ENCODE measurements around the gene FLNB.

FLNB gene

DNA sequence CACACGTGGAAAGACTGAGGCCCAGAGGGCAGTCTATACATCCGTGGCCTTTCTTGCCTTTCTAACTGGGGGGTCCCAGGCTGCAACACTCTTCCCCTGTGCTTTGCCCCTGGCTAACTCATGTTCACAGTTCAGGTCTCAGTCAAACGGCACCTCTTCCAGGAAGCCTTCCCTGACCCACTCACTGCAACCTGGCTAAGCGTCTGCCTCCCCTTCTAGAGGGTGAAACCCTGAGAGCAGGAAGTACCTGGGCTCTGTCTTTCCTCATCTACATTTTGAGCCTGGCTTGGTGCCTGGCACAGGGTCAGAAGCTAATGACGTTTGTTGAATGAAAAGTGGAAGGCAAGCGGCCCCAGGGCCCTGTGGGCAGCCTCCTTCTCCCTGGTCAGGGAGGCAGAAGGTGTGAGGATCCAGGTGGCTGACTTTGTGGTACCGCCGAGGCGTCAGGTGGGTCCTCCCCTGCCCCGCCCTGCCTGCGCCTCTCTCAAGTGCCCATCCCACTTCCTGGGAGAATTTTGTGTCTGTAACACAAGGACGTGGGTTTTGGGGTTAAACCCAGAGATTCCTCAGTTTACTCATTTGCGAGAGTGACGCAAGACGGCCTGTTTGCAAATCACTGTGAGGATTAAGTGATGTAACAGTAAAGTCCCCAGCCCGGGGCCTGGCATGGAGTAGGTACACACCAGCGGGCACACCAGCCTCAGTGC, 170.5 kb downstream of the FLNB start:
- no peaks in the 10 kb centered on the region for H3K9me3 ChIP-seq (ENCODE audit: low read length)
- H3F3A ChIP-seq (ENCODE audit: insufficient read depth, low read length): no peaks in the 10 kb centered on the region
- no peaks in the 10 kb centered on the region for H3K79me2 ChIP-seq (ENCODE audit: insufficient read depth, low read length)
- no peaks in the 10 kb centered on the region for H3K36me3 ChIP-seq (ENCODE audit: insufficient read depth, low read length)
- no peaks in the 10 kb centered on the region for H3K9me2 ChIP-seq (ENCODE audit: low read depth, low read length)
- H3K9ac ChIP-seq (ENCODE audit: low read length): no peak overlapping the region
- no peak overlapping the region for H3K27ac ChIP-seq (ENCODE audit: low read depth, low read length, poor library complexity, severe bottlenecking)
- peaks cover 5% of the 10 kb centered on the region for H3K4me1 ChIP-seq (ENCODE audit: insufficient read depth, low read length, severe bottlenecking)
- TF ChIP-seq, protein P1, sequence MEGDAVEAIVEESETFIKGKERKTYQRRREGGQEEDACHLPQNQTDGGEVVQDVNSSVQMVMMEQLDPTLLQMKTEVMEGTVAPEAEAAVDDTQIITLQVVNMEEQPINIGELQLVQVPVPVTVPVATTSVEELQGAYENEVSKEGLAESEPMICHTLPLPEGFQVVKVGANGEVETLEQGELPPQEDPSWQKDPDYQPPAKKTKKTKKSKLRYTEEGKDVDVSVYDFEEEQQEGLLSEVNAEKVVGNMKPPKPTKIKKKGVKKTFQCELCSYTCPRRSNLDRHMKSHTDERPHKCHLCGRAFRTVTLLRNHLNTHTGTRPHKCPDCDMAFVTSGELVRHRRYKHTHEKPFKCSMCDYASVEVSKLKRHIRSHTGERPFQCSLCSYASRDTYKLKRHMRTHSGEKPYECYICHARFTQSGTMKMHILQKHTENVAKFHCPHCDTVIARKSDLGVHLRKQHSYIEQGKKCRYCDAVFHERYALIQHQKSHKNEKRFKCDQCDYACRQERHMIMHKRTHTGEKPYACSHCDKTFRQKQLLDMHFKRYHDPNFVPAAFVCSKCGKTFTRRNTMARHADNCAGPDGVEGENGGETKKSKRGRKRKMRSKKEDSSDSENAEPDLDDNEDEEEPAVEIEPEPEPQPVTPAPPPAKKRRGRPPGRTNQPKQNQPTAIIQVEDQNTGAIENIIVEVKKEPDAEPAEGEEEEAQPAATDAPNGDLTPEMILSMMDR (IDR thresholded peaks at IDR 0.05; ENCODE audit: low read length): no peak
- no peak for TF ChIP-seq EZH2 (IDR thresholded peaks at IDR 0.05; ENCODE audit: borderline replicate concordance, low read length)
- H3K4me2 ChIP-seq (ENCODE audit: low read length): peak overlapping the region; percentile 53; the same call in 1 of the 2 replicates
- H4K20me1 ChIP-seq (ENCODE audit: insufficient read depth, low read length): no peaks in the 10 kb centered on the region
- peaks cover 4% of the 10 kb centered on the region for H3K27me3 ChIP-seq (ENCODE audit: insufficient read depth, low read length)
- no peak overlapping the region for H2AFZ ChIP-seq (ENCODE audit: low read length)
- H3K4me3 ChIP-seq (ENCODE audit: low read depth, low read length, poor library complexity, severe bottlenecking): no peak overlapping the region

DNA sequence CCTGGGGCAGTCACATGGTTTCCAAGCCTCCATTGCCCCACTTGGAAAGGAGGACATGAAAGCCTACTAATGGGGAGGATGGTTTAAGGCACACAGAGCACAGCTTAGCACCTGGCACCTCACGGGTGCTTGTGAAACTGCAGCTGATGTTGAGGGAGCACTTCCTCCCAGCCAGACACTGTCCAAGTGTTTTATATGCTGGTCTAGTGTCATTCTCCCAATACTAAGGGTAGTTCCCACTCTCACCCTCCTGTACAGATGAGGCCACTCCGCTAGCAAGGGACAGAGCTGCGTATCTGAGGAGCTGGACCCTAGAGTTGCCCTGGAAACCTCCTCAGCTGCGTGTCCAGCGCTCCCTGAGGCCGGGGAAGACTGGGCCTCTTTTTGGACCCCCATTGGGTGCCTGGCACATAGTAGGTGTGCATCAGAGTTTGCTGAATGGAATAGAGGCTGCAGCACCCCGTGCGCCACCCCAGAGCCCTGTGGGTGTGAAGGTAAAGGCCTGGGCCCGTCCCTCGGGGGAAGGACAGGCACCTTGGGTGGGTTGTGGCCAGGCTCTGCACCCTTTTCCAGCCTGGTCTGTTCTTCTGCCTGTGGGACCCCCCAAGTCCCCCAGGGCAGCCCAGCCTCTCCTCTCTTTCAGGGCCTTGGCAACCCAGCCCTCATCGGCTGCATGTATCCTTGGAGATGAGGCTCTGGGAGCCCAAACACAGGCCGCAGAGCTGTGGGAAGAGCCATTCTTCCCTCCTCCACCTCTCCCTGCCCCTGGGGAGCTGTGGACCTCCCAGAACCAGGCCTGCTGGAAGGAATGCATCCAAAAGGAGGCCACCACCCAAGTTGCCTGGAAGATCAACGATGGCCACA, 171.2 kb downstream of the FLNB start:
- Histone ChIP-seq H3K36me3 (ENCODE audit: insufficient read depth, low read length) (no peaks in the 10 kb centered on the region), H3K4me2 (ENCODE audit: low read length) (no peak overlapping the region), H3K4me1 (ENCODE audit: insufficient read depth, low read length, severe bottlenecking) (peaks cover 5% of the 10 kb centered on the region)

DNA sequence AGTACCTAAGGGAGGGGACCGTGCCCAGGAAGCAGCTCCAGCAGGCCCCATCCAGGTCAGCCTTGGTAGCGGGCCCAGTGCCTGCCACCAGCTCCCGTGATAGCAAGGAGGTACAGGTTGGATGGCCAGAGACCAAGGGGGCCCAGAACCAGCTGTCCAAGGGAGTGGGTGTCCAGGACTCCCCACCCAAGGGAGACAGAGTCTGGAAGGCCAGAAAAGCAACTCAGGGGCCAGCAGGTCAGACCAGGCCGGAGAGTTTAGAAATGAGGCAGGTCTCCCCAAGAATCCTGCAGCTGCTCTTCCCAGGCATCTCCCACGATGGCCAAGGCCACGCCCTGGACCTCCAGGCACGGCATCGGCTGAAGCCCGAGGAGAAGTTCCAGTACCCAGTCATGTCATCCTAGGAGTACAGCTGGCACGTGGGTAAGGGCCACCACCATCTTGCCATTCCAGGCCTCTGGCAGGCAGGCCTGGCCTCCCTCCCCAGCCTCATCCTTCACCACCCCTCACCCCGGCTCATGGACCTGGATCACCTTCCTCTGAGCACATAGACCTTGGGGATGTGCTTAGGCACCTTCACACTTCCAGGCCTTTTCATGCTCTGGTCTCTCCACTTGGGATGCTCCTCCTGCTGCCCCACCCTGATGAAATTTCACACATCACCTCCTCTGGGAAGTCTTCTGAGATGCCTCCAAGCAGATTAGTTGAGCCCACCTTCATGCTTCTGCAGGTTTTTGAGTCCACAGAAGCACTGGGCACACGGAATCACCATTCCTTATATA, 172.1 kb downstream of the FLNB start:
- no peak for TF ChIP-seq EZH2 (IDR thresholded peaks at IDR 0.05; ENCODE audit: borderline replicate concordance, low read length)
- TF ChIP-seq, protein P1 (IDR thresholded peaks at IDR 0.05; ENCODE audit: low read length): no peak
- Histone ChIP-seq H3K36me3 (ENCODE audit: insufficient read depth, low read length) (no peaks in the 10 kb centered on the region), H3K9me3 (ENCODE audit: low read length) (no peaks in the 10 kb centered on the region), H3F3A (ENCODE audit: insufficient read depth, low read length) (no peaks in the 10 kb centered on the region), H3K4me3 (ENCODE audit: low read depth, low read length, poor library complexity, severe bottlenecking) (no peak overlapping the region), H3K9ac (ENCODE audit: low read length) (no peak overlapping the region), H3K79me2 (ENCODE audit: insufficient read depth, low read length) (no peaks in the 10 kb centered on the region), H3K9me2 (ENCODE audit: low read depth, low read length) (no peaks in the 10 kb centered on the region), H3K27ac (ENCODE audit: low read depth, low read length, poor library complexity, severe bottlenecking) (no peak overlapping the region), H2AFZ (ENCODE audit: low read length) (no peak overlapping the region), H3K4me2 (ENCODE audit: low read length) (no peak overlapping the region), H4K20me1 (ENCODE audit: insufficient read depth, low read length) (no peaks in the 10 kb centered on the region), H3K27me3 (ENCODE audit: insufficient read depth, low read length) (peaks cover 4% of the 10 kb centered on the region), H3K4me1 (ENCODE audit: insufficient read depth, low read length, severe bottlenecking) (peaks cover 5% of the 10 kb centered on the region)

More for the DNA sequence above, 171.2 kb downstream of the FLNB start:
- no peaks in the 10 kb centered on the region for H3K9me3 ChIP-seq (ENCODE audit: low read length)
- no peak overlapping the region for H3K27ac ChIP-seq (ENCODE audit: low read depth, low read length, poor library complexity, severe bottlenecking)
- no peaks in the 10 kb centered on the region for H3F3A ChIP-seq (ENCODE audit: insufficient read depth, low read length)
- TF ChIP-seq, protein P1 (IDR thresholded peaks at IDR 0.05; ENCODE audit: low read length): no peak
- H2AFZ ChIP-seq (ENCODE audit: low read length): no peak overlapping the region
- H3K4me3 ChIP-seq (ENCODE audit: low read depth, low read length, poor library complexity, severe bottlenecking): no peak overlapping the region
- no peaks in the 10 kb centered on the region for H3K9me2 ChIP-seq (ENCODE audit: low read depth, low read length)
- H3K27me3 ChIP-seq (ENCODE audit: insufficient read depth, low read length): peaks cover 4% of the 10 kb centered on the region
- no peaks in the 10 kb centered on the region for H4K20me1 ChIP-seq (ENCODE audit: insufficient read depth, low read length)
- no peaks in the 10 kb centered on the region for H3K79me2 ChIP-seq (ENCODE audit: insufficient read depth, low read length)
- no peak overlapping the region for H3K9ac ChIP-seq (ENCODE audit: low read length)
